ENCODE measurements around the gene AQP1. TPM values are rescaled to one million over a fixed set of nuclear protein-coding genes. Genes with fewer than 3 reads are reported as not detected.

AQP1 gene
- total RNA-seq, 1 donor from 2014 or later, result 6.7 TPM

GRCh38 chr7:30915751-30916150 lies 4.1 kb downstream of the AQP1 start:
- Mint-ChIP-seq H3K27ac (ENCODE audit: unreplicated experiment) (no peak overlapping the region), H3K4me1 (ENCODE audit: unreplicated experiment) (peaks cover 35% of the 10 kb centered on the region), H3K4me3 (ENCODE audit: unreplicated experiment) (no peak overlapping the region), H3K36me3 (ENCODE audit: unreplicated experiment) (no peaks in the 10 kb centered on the region), H3K9me3 (ENCODE audit: unreplicated experiment) (no peaks in the 10 kb centered on the region), H3K27me3 (ENCODE audit: unreplicated experiment) (no peaks in the 10 kb centered on the region)
- TF ChIP-seq CTCF (IDR thresholded peaks at IDR 0.05), result no peak
- DNase-seq (ENCODE audit: extremely low spot score, unreplicated experiment), result no peak

- H3K4me1 Mint-ChIP-seq (ENCODE audit: unreplicated experiment), result peaks cover 37% of the 10 kb centered on the region
These were observed 4.6 kb downstream of the AQP1 start for GRCh38 chr7:30916255-30916654.

DNA sequence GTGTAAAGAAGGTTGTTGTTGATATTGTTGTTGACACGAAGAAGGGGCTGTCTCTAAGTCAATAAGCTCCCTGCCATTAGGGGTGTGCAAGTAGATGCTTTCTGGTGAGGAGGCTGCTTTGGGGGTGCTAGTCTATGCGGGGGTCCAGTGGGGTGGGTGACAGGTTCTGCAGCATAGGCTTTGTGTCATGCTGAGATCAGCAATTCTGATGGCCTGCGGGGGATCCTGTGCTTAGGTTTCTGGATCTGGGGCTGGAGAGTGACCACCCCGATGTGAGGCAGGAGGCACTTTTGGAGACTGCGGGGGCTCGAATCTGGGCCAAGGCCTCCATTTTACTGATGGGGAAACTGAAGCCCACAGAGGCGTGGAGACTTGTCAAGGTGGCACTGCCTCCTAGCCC lies 5.1 kb downstream of the AQP1 start:
- Mint-ChIP-seq H3K9me3 (ENCODE audit: unreplicated experiment) (no peaks in the 10 kb centered on the region), H3K4me3 (ENCODE audit: unreplicated experiment) (no peak overlapping the region), H3K36me3 (ENCODE audit: unreplicated experiment) (no peaks in the 10 kb centered on the region), H3K27me3 (ENCODE audit: unreplicated experiment) (no peaks in the 10 kb centered on the region), H3K4me1 (ENCODE audit: unreplicated experiment) (peaks cover 39% of the 10 kb centered on the region), H3K27ac (ENCODE audit: unreplicated experiment) (no peak overlapping the region)
- DNase-seq (ENCODE audit: extremely low spot score, unreplicated experiment), result no peak
- no peak for TF ChIP-seq CTCF (IDR thresholded peaks at IDR 0.05)

More at GRCh38 chr7:30916255-30916654, 4.6 kb downstream of the AQP1 start:
- Mint-ChIP-seq H3K27ac (ENCODE audit: unreplicated experiment) (no peak overlapping the region), H3K36me3 (ENCODE audit: unreplicated experiment) (no peaks in the 10 kb centered on the region), H3K27me3 (ENCODE audit: unreplicated experiment) (no peaks in the 10 kb centered on the region), H3K4me3 (ENCODE audit: unreplicated experiment) (no peak overlapping the region), H3K9me3 (ENCODE audit: unreplicated experiment) (no peaks in the 10 kb centered on the region)
- DNase-seq (ENCODE audit: extremely low spot score, unreplicated experiment), result no peak
- no peak for TF ChIP-seq CTCF (IDR thresholded peaks at IDR 0.05)

GRCh38 chr7:30917216-30917893 lies 5.7 kb downstream of the AQP1 start:
- H3K9me3 Mint-ChIP-seq (ENCODE audit: unreplicated experiment), result no peaks in the 10 kb centered on the region
- H3K27ac Mint-ChIP-seq (ENCODE audit: unreplicated experiment), result no peak overlapping the region
- no peaks in the 10 kb centered on the region for H3K27me3 Mint-ChIP-seq (ENCODE audit: unreplicated experiment)
- H3K4me1 Mint-ChIP-seq (ENCODE audit: unreplicated experiment), result peaks cover 39% of the 10 kb centered on the region
- no peaks in the 10 kb centered on the region for H3K36me3 Mint-ChIP-seq (ENCODE audit: unreplicated experiment)
- TF ChIP-seq CTCF (IDR thresholded peaks at IDR 0.05), result no peak
- no peak for DNase-seq (ENCODE audit: extremely low spot score, unreplicated experiment)
- no peak overlapping the region for H3K4me3 Mint-ChIP-seq (ENCODE audit: unreplicated experiment)

- H3K27ac Mint-ChIP-seq (ENCODE audit: unreplicated experiment), result no peak overlapping the region
- H3K4me3 Mint-ChIP-seq (ENCODE audit: unreplicated experiment), result no peak overlapping the region
- TF ChIP-seq CTCF (IDR thresholded peaks at IDR 0.05), result no peak
- no peaks in the 10 kb centered on the region for H3K36me3 Mint-ChIP-seq (ENCODE audit: unreplicated experiment)
- H3K4me1 Mint-ChIP-seq (ENCODE audit: unreplicated experiment), result peaks cover 28% of the 10 kb centered on the region
- H3K27me3 Mint-ChIP-seq (ENCODE audit: unreplicated experiment), result no peaks in the 10 kb centered on the region
- DNase-seq (ENCODE audit: extremely low spot score, unreplicated experiment), result no peak
- no peaks in the 10 kb centered on the region for H3K9me3 Mint-ChIP-seq (ENCODE audit: unreplicated experiment)
These were observed 7.0 kb downstream of the AQP1 start for GRCh38 chr7:30918676-30919075.
